ENCODE data around the gene ASF1A.
A peak's percentile ranks its signal among the peaks of the same experiment; 100 is the strongest.

The ASF1A gene

GRCh38 chr6:118882314-118882905 is 11.5 kb upstream of the ASF1A start:
- no peak for DNase-seq

GRCh38 chr6:118886641-118887040 is 7.3 kb upstream of the ASF1A start:
- peak; percentile 8 to 37 for DNase-seq

- DNase-seq, result no peak
Measured at GRCh38 chr6:118889163-118889562, 4.8 kb upstream of the ASF1A start.

- DNase-seq, result peak in 1 of 2 experiments; percentile 3
Measured at GRCh38 chr6:118890997-118891790, 2.8 kb upstream of the ASF1A start.

- DNase-seq, result peak in 1 of 2 experiments; percentile 15
Measured at GRCh38 chr6:118892355-118892991, 1.5 kb upstream of the ASF1A start.

- peak; percentile 80 to 87 for DNase-seq
Measured at GRCh38 chr6:118893064-118893806, 717 bp upstream of the ASF1A start.

GRCh38 chr6:118894425-118895260 is 691 bp downstream of the ASF1A start:
- DNase-seq, result peak in 1 of 2 experiments; percentile 29

GRCh38 chr6:118895261-118895560 is 1.3 kb downstream of the ASF1A start:
- DNase-seq, result peak in 1 of 2 experiments; percentile 9

- no peak for DNase-seq
Measured at GRCh38 chr6:118895859-118896258, 1.9 kb downstream of the ASF1A start.

GRCh38 chr6:118896339-118897136 is 2.6 kb downstream of the ASF1A start:
- DNase-seq, result peak; percentile 52 to 58

- DNase-seq, result no peak
Measured at GRCh38 chr6:118897386-118897785, 3.4 kb downstream of the ASF1A start.

GRCh38 chr6:118899948-118900347 is 6.0 kb downstream of the ASF1A start:
- no peak for DNase-seq

GRCh38 chr6:118902726-118903125 is 8.8 kb downstream of the ASF1A start:
- DNase-seq, result no peak

- no peak for DNase-seq
Measured at GRCh38 chr6:118903138-118903537, 9.2 kb downstream of the ASF1A start.

- no peak for DNase-seq
Measured at GRCh38 chr6:118903691-118904090, 9.7 kb downstream of the ASF1A start.

- no peak for DNase-seq
Measured at GRCh38 chr6:118905084-118905483, 11.1 kb downstream of the ASF1A start.

- DNase-seq, result no peak
Measured at GRCh38 chr6:118905851-118906250, 11.9 kb downstream of the ASF1A start.

- no peak for DNase-seq
Measured at GRCh38 chr6:118908441-118908840, 14.5 kb downstream of the ASF1A start.

GRCh38 chr6:118912646-118913045 is 18.7 kb downstream of the ASF1A start:
- no peak for DNase-seq

- no peak for DNase-seq
Measured at GRCh38 chr6:118913161-118913560, 19.2 kb downstream of the ASF1A start.

- no peak for DNase-seq
Measured at GRCh38 chr6:118914598-118914997, 20.6 kb downstream of the ASF1A start.

Measured in SHP77 (cell line).